GM18520 (cell line): Measurements from ENCODE around the gene RAPGEF4.
"Not testable (repeated sequence)": the region's sequence is repeated elsewhere in the genome, so short reads cannot be mapped to it uniquely, and the experiment has no call there.

Source experiments
- ATAC-seq: cut with Tn5 transposase; IDR thresholded peaks from one replicate; pipeline ENCODE4 v1.9.1; 2021; ENCODE audit not compliant: unreplicated experiment

The RAPGEF4 gene

DNA sequence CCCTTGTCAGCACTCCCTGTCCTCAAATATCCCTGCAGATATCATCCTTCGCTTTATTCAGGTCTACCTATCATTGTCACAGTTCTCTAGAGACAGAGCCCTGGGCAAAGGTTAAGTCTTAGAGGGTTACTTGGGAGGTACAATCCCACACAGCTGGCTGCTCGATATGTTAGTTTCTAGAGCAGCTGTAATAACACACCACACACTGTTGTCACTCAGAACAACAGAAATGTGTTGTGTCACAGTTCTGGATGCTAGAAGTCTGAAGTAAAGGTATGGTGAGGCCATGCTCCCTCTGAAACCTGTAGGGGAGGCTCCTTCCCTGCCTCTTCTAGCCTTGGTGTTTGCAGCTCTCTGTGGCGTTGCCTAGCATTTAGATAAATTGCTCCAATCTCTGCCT lies 9.9 kb upstream of the RAPGEF4 start:
- no peak for ATAC-seq

DNA sequence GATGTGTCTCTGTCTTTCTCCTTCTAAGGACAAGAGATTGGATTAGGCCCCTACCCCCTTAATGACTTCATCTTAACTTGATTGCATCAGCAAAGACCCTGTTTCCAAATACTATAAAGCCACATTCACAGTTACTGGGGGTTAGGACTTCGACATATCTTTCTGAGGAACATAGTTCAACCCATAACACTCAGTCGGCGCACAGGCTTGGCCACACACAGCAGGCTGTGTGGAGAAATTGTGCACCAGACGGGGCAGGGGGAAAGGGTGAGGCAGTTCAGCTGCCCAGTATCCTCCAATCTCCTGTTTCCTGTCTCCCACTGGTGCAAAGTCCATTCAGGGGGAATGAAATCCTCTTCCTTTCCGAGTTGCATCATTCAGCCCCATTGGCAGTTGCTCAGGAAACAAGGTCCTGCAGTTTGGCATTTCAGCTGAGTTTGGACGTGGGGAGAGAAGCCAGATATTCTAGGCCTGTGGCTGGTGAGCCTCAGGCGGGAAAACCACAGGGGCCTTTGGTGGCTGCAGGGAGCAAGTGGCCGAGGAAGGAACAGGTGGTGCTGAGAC lies 9.4 kb upstream of the RAPGEF4 start:
- ATAC-seq: no peak

DNA sequence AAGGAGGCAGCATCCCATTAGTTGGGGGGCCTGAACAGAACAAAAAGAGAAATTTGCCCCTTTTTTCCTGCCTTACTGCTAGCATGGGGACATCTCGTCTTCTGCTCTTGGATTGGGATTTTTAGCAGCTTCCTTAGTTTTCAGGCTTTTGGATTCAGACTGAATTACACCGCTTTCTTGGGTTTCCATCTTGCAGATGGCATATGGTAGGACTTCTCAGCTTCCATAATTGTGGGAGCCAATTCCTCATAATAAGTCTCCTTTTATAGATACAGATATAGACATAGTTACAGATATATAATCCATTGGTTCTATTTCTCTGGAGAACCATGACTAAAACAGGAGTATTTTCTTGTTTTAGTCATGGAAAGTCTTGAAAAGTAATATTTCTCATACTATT lies 5.2 kb upstream of the RAPGEF4 start:
- ATAC-seq: no peak

DNA sequence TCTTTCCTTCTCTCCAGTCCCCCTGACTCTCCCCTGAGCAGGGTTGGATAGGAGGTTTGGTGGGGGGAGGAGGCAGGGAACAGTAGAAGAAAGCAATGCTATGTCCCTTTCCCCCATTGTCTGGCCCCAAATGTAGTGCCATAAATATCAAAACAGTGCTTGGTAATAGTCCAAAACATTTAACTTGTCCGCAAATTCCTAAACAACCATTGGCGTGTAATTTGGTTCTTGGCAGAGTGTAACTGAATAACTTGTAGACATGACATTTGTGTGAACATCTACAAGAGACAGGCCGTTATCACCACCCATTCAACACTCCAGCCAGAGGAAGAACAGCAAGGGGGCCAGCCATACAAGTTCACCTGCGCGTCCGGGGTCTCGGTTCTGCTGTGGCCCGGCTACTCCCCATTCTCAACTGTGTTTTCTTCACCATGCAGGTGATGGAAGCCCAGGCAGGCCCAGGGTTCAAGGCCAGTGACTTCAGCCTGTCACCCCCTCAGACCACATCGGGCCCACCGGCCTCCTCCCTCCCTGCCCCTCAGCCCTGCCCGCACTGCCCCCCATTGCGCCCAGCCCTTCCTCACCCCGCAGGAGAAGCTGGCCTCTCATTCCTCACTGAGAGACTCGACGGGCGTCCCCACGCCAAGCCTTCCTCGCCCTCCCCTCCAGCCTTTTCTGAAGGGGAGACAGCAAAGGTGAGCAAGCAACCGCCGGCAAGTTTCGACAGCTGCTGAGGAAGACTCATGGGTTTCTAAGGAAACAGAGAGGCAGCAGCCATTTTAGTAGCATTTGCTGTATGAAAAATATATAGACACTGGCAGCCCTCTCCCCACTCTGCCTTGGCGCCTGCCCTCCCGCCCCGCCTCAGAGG lies 699 bp upstream of the RAPGEF4 start:
- ATAC-seq: no peak

DNA sequence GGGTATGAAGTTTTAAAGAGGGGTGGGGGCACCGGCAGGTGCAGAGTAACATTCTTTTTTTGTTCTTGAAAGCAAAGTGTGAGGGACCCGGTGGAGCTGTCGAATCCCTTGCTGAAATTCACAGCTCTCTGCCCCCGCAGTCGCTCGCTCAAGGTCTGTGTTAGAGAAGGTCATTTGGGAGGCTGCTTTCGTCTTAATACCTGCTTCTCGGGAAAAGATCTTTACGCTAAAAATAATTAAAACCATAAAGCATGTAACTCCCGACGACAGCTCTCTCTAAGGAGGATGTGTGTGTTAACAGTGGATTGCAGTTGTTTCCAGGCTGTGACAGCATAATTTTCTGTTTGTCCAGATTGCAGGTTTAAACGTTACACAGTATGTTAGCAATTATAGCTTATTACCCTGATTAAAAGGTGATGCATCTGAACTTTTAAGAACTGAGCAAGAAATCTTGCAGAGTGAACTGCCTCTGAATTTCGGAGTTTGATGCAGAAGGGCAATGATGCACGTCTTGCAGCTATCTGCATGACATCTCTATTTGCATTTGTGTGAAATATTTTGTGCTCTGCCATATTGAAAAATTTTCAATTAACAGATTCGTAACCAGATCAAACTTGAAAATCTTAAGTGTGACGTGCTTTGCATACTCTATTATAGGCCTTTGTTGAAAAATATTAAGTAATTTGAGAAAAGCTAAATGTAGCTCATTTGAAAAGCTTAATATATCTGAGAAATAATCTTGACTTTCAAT lies 954 bp downstream of the RAPGEF4 start:
- no peak for ATAC-seq

DNA sequence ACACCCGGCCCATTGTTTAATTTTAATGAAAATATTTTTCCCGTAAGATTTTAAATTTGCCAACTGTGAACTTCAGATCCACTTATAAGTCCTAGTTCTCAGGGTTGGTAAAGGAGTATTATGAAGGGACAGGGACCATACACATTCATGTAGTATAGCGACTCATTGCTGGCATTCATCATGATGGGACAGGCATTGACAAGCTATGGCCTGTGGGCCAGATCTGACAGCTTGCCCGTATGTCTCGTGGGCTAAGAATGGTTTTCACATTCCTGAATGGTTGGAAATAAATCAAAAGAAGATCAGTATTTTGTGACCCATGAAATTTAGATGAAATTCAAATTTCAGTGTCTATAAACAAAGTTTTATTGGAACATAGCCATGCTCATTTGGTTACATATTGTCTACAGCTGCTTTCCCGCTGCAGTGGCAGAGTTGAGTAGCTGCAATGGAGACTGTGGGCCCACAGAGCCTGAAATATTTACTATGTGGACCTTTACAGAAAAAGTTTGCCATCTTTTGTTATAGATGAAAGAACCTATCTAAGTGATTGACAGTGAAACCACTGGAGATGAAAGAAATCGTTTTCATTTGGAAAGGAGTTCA lies 4.1 kb downstream of the RAPGEF4 start:
- no peak for ATAC-seq

DNA sequence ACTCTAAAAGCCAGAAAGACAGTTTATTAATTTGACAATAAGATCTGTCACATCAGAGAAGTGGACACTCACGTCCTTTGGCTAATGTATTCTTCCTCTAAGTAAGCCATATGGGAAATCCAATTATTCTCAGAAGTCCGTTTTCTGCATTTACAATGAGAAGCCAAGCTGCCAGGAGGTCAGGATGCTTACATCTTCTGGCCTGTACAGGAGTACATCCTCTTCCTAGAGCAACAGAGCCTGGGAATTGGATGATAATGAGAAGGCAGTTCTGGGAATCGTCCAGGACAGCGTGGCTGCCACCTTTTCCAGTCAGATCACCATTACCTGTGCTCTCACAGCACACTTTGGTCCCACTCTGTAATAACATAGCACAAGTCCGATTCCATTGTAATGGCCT lies 5.2 kb downstream of the RAPGEF4 start:
- no peak for ATAC-seq

DNA sequence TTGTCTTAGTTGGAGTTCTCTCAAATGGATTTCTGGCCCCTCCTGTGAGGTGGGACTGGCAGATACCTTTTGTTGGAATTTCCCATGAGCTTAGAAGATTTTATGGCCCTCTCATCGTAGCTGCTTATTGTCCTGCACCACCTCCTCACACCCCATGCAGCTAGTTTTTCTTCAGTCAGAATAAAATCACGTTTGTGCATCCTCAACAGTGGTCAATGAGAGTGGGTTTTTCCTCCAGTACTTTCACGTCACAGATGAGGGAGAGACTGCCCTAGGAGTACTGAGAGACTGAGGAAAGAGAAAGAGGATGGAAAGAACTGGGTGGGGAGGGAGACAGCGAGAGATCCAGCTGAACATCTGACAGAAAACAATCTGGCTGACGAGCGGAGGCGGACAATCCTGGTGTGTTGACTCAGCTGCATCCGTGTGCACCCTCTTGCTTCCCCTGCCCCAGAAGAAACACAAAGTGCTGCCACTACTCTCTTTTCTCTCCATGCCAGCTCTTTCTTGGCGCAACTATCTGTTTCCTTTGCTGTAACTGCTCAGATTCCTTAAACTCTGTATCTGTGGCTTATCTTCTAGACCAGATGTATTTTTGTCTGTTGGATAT lies 7.4 kb downstream of the RAPGEF4 start:
- no peak for ATAC-seq

DNA sequence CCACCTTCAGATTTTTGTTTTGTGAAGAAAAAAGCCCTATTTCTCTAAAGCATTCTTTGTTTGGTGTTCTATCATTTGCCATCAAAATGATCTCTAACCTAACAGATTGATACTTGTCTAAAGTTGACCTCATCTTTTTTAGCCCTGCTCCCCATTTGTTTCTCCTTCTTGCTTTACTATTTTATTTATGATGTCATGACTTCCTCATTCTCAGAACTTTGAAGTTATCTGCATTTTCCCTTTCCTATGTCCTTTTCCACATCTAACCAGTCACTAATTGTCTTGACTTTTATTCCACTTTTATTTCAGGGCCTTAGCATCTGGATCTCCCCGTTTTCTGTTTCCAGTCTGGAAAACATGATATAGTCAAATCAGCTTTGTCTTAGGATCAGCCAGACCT lies 8.3 kb downstream of the RAPGEF4 start:
- no peak for ATAC-seq

DNA sequence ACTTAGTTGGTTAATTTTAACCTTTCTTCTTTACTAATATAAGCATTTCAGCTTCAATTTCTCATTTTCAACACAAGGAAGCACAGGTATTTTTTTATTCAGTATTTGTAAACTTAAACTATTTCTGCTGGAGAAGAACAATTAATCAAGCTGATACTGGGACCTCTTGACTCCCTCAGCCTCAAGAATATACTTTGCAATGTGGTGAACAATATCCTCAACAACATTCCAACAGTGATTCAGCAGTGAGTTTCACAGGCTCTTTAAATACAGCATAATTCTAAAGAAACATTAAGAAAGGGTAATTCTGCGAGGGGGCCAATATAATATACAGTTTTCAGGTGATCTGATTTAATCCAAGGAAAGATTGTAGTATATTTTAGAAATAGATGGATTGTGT lies 10.0 kb downstream of the RAPGEF4 start:
- ATAC-seq: no peak

DNA sequence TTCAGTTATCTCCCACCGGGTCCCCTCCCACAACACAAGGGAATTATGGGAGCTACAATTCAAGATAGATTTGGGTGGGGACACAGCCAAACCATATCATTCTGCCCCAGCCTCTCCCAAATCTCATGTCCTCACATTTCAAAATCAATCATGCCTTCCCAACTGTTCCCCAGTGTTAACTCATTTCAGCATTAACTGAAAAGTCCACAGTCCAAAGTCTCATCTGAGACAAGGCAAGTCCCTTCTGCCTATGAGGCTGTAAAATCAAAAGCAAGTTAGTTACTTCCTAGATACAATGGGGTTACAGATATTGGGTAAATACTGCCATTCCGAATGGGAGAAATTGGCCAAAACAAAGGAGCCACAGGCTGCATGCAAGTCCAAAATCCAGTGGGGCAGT lies 12.9 kb downstream of the RAPGEF4 start:
- ATAC-seq: not testable (repeated sequence)

DNA sequence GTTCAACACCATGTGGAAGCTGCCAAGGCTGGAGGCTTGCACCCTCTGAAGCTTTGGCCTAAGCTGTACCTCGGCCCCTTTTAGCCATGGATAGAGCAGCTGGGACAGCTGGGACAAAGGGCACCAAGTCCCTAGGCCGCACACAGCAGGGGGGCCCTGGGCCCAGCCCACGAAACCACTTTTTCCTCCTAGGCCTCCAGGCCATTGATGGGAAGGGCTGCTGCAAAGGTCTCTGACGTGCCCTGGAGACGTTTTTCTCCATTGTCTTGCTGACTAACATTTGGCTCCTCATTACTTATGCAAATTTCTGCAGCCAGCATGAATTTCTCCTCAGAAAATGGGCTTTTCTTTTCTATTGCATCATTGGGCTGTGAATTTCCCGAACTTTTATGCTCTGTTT lies 13.7 kb downstream of the RAPGEF4 start:
- ATAC-seq: no peak

DNA sequence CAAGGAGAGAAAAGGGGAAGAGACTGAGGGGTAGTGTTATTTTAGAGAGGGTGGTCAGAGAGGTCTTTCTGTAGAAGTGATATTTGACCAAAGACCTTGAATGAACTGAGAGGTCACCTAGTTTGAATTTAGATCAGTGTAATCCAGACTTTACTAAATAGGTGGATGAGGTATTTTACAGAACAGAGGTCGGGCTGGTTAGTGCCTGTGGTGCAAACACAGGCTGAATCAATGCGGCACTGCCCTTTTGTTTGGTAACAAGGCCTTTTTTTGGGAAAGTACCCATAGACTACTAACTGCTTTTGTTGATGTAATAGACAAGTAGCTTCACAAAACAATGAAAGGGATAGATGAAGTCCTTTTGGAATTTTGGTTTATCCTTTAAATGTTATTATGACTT lies 15.9 kb downstream of the RAPGEF4 start:
- ATAC-seq: no peak

DNA sequence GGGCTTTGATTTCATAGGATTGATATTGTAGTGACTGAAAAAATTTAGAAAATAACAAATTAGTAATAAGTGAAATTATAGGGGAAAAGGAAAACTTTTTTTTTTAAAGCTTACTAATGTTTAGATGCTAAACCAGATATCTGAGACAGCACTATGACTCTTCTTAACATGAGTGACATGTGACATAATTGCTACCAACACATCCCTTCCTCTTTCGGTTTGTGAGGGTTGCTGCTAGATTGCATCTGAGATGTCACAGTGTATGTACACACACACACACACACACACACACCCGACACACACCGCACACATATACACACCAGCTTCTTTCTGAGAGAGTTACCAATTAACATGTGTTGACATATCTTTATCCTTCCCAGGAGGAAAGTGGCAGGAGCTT lies 18.0 kb downstream of the RAPGEF4 start:
- no peak for ATAC-seq

DNA sequence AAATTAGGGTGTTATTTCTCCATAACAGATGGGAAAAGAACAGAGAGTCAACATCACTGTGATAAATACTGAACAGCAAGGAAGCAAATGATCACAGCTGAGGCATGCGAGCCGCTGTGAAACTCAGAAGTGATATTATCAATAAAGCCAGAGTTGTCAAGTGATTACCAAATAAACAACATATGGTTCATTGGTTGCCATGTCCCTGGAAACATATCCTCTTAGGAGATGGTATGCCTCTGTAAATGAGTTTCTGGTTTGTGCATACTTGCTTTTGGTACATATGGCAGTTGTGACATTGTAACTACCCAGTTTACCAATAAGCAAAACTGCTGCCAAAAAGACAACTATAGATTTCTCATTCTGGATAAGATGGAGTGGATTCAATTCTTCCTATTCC lies 23.8 kb downstream of the RAPGEF4 start:
- no peak for ATAC-seq

DNA sequence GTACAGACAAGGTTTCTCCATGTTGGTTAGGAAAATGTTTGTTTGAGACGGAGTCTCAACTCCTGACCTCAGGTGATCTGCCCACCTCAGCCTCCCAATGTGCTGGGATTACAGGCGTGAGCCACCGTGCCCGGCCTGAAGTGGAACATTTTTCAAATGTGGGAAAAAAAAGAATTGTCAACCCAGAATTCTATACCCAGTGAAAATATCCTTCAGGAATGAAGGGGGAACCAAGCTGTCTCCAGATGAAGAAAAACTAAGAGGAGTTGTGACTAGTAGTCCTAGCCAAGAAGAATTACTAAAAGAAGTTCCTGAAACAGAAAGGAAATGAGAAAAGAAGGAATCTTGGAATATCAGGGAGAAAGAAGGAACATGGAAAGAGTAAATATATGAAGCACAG lies 25.7 kb downstream of the RAPGEF4 start:
- no peak for ATAC-seq

DNA sequence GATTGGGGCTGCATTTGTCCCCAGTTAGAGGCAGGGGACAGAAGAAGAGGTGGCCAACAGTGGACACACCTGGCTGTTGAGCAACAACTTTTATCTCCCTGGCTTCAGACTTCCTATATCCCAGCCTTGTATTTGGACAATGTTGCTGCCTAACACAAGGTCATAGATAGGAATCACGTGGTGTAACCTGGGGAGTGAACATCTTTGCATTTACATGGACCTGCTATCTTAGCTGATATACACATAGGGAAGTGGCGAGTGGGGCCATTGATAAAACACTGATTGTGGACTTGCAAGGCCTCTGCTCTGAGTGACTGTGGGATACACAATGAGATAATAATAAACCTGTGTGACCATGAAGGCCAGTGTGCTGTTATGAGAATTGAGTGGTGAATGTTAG lies 26.9 kb downstream of the RAPGEF4 start:
- ATAC-seq: no peak

DNA sequence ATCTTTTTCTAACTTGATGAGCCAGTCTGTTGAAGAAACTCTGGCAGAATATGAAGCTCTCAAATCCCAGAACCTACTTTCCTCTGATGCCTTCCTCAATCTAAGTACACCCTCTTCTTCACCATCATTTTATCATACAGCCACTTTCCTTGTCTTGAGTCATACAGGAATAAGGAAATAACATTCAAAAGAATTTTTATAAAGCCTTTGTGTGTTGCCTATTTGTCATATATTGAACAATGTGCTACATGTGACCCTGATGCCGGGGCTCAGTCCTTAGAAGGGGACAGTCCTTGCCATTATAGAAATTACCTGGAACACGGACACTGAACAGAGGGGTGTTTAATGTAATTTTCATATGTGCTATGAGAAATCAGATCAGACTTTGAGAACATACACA lies 27.4 kb downstream of the RAPGEF4 start:
- no peak for ATAC-seq

DNA sequence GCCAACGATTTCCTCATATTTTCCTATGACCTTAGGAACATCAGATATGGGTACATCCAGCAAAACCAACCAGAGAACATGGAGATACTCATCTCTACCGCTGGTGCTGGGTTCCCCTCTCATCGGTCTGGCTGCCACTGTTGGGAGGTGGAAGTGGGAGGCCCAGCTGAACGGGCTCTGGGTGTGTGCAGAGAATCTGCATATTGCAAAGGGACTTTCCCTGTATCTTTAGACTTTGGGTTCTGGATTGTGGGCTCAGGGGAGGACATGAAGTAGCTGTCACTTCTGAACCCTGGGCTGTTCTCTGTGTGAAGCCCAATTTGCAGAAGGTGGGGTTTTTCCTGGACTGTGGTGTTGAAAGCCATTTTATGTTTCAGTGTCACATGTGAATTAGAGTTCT lies 30.0 kb downstream of the RAPGEF4 start:
- ATAC-seq: no peak

DNA sequence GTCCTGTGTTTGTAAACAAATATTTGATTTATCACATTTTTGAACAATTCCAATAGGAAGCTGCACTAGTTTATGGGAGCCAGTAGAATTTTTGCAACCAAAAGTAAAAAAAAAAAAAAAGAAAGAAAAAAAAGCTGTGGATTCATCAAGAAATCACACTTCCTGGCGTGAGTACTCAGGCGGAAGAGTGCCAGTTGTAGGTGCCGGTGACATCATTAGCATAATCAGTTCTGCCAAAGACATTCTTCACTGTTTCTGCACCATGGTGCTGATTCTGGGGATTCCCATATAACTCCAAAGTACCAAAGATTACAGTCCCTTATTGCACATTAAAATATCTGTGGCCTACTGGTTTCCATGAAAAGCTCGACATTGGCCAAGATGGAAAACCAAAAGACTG lies 32.8 kb downstream of the RAPGEF4 start:
- no peak for ATAC-seq

DNA sequence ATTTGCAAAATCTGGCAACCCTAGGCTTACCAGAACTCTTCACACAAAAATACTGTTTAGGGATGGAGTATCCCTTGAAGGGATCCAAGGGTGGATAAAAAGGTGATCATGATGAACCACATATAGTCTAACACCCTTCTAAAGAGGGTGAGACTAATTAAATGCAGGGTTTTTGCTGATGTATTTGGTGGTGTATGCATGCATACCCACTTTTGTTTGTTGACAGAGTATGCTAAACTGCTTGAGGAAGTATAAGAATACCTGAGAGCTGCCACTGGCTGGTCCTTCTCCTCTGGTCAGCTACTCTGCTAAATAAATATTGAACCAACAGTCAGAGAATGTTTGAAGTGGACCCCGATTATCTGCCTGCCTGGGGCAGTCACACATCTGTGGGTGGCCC lies 34.2 kb downstream of the RAPGEF4 start:
- ATAC-seq: no peak
